Measurements from ENCODE around the gene KAT6B. TPM values are rescaled to one million over a fixed set of nuclear protein-coding genes. Genes with fewer than 3 reads are reported as not detected.

Gene KAT6B
- total and polyA plus RNA-seq, 2 of the 8 experiments (the other 6 are each of a cell fraction or from before 2014, with no cell fraction given) = 7.3 to 30.8 TPM

DNA sequence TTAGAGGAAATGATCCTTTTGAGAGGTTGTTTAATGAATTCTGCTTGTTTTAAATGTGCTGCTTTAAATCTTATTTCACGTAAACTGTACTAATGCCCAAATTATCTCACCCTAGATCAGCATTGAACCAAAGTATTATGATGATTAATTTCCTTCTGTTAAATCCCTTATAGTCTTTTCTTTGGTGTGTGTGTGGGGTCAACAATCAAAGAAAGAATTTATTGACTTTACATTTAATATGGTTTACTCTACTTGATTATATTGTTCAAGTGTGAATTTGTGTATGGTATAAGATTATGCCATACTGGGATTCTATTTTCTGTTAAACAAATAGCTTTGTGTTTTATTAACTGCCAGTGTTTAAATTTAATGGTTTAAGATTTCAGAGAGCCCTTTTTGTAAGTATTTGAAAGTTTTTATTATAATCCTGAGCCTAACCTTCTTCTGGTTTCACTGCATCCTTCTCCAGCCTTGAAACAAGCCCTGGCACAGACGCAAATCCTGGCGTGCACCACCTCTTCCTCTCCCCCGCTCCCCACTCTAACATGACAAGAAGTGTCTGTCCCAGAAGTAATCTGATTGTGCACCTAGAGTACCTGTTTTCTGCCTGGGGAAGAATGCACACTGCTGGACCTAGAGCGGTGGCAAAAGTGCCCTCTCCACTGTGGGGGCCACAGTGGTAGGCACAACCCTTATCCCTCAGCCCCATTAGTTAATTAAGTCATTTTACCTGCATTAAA, 70.6 kb downstream of the KAT6B start:
- TF ChIP-seq YY1 (IDR thresholded peaks at IDR 0.05; ENCODE audit: low read depth, low read length) (no peak), SUZ12 (IDR thresholded peaks at IDR 0.05; ENCODE audit: low read length) (no peak), NANOG (IDR thresholded peaks at IDR 0.05; ENCODE audit: insufficient read depth, low read depth, low read length, poor library complexity, severe bottlenecking) (no peak), RXRA (IDR thresholded peaks at IDR 0.05; ENCODE audit: insufficient read depth, low read depth, low read length) (no peak)
- no peak for DNase-seq (ENCODE audit: low read depth in 1 of 2, low spot score in 2 of 2)
- no peak overlapping the region for H2BK12ac ChIP-seq (ENCODE audit: low read depth, low read length)
- peaks cover 0 to 2% of the 10 kb centered on the region in 2 experiments for H4K20me1 ChIP-seq (replicated peaks in 1 of 2; ENCODE audit: control insufficient read depth in 1 of 2, insufficient read depth in 2 of 2, low read length in 2 of 2)
- H3K9me3 ChIP-seq (ENCODE audit: insufficient read depth in 2 of 2, low read depth in 1 of 2, low read length in 1 of 2) = no peaks in the 10 kb centered on the region
- H3K27me3 ChIP-seq (replicated peaks in 1 of 4; ENCODE audit: control insufficient read depth in 3 of 4, extremely low read depth in 1 of 4, insufficient read depth in 3 of 4, low read length in 3 of 4) = no peaks in the 10 kb centered on the region
- POLR2A ChIA-PET (ENCODE audit: partially characterized antibody) = no interaction called here
- no peak overlapping the region for H3K4me3 ChIP-seq (ENCODE audit: extremely low read depth in 1 of 4, insufficient read depth in 2 of 4, low read depth in 3 of 4, low read length in 4 of 4)
- 88% methylated on average over 5 of the region's 5 CpGs; no CpG with 5 or more reads in 1 of the 2 experiments for WGBS, 2 experiments (ENCODE audit: extremely low coverage in 1 of 2, insufficient coverage in 1 of 2, insufficient read length in 1 of 2, insufficient replicate concordance in 2 of 2, low coverage in 1 of 2, low lambda C conversion rate in 2 of 2, missing lambda C conversion rate in 1 of 2)
- H3K79me1 ChIP-seq (ENCODE audit: low read depth, low read length) = peaks cover 2% of the 10 kb centered on the region; the same call in 1 of the 2 replicates
- no peaks in the 10 kb centered on the region for H3K36me3 ChIP-seq (ENCODE audit: control insufficient read depth in 2 of 4, insufficient read depth in 4 of 4, low read length in 3 of 4)
- no peaks in the 10 kb centered on the region for H3K4me1 ChIP-seq (replicated peaks in 1 of 4; ENCODE audit: control insufficient read depth in 3 of 4, insufficient read depth in 4 of 4, low read length in 3 of 4)
- H3K18ac ChIP-seq (ENCODE audit: extremely low read depth, low read length) = no peak overlapping the region
- H4K5ac ChIP-seq (ENCODE audit: insufficient read length, low read depth, low read length) = no peak overlapping the region
- CTCF ChIA-PET (ENCODE audit: partially characterized antibody) = interaction anchor here (0.6 to 1.2 kb wide), 3 partner anchors 122 to 685 kb away, joined by 3 read pairs; no protein-coding TSS in a partner anchor
- H3K27ac ChIP-seq (ENCODE audit: low read depth, low read length) = no peak overlapping the region
- no peak overlapping the region for H3K4ac ChIP-seq (replicated peaks; ENCODE audit: insufficient read length, low read depth, low read length)
- H2BK5ac ChIP-seq (ENCODE audit: low read depth, low read length) = no peak overlapping the region
- no peak overlapping the region for H4K91ac ChIP-seq (replicated peaks; ENCODE audit: insufficient read length, low read length)
- no peaks in the 10 kb centered on the region; the same call in 1 of the 2 replicates for H3K23me2 ChIP-seq (ENCODE audit: low read depth, low read length)
- H2BK20ac ChIP-seq (ENCODE audit: low read length) = no peak overlapping the region
- no peak for FAIRE-seq
- no peak overlapping the region for H2AFZ ChIP-seq (ENCODE audit: low read length)
- H3K9ac ChIP-seq (replicated peaks in 1 of 4; ENCODE audit: extremely low read depth in 1 of 4, low read depth in 3 of 4, low read length in 3 of 4) = no peak overlapping the region
- H3K14ac ChIP-seq (ENCODE audit: insufficient read length) = no peak overlapping the region
- no peak overlapping the region for H2BK120ac ChIP-seq (replicated peaks; ENCODE audit: low read depth, low read length)
- peaks cover 0 to 12% of the 10 kb centered on the region in 2 experiments; a peak in 2 of 4 replicates for H3K79me2 ChIP-seq (ENCODE audit: control insufficient read depth in 1 of 2, insufficient read depth in 2 of 2, low read length in 2 of 2)
- no peak overlapping the region for H2AK5ac ChIP-seq (ENCODE audit: low read depth, low read length)
- no peak overlapping the region for H4K8ac ChIP-seq (ENCODE audit: extremely low read depth, insufficient read depth, low read length)
- no peak overlapping the region for H3K56ac ChIP-seq (replicated peaks; ENCODE audit: insufficient read length, low read depth, low read length)
- no peak overlapping the region for H2BK15ac ChIP-seq (ENCODE audit: low read length)
- H3K4me2 ChIP-seq (ENCODE audit: insufficient read depth in 1 of 2, low read depth in 2 of 2, low read length in 2 of 2) = no peak overlapping the region
- H3K23ac ChIP-seq (ENCODE audit: insufficient read length) = no peak overlapping the region

Measured in H1 (cell line).